ENCODE results near the gene HK1. TPM values are rescaled to one million over a fixed set of nuclear protein-coding genes. Genes with fewer than 3 reads are reported as not detected.
"Not testable (repeated sequence)": the region's sequence is repeated elsewhere in the genome, so short reads cannot be mapped to it uniquely, and the experiment has no call there.

Gene HK1
- total RNA-seq, 1 experiment from 2014 or later = 35.2 TPM

- Histone ChIP-seq H3K9me3 (replicated peaks) (no peaks in the 10 kb centered on the region), H3K27me3 (no peaks in the 10 kb centered on the region), H3K4me3 (no peak overlapping the region), H3K4me1 (no peaks in the 10 kb centered on the region), H3K36me3 (no peaks in the 10 kb centered on the region), H3K27ac (no peak overlapping the region)
- DNase-seq = peak in 1 of 2 experiments; percentile 10
Observed at GRCh38 chr10:69324583-69324982, 46.3 kb downstream of the HK1 start.

- H3K27me3 ChIP-seq; H3K9me3 ChIP-seq (replicated peaks); DNase-seq; H3K36me3 ChIP-seq; H3K4me1 ChIP-seq; H3K4me3 ChIP-seq; H3K27ac ChIP-seq: not testable (repeated sequence)
Observed at GRCh38 chr10:69325637-69326523, 47.6 kb downstream of the HK1 start.

GRCh38 chr10:69326692-69327091 is 48.4 kb downstream of the HK1 start:
- Histone ChIP-seq H3K27ac (no peak overlapping the region), H3K36me3 (no peaks in the 10 kb centered on the region), H3K27me3 (no peaks in the 10 kb centered on the region), H3K9me3 (replicated peaks) (no peaks in the 10 kb centered on the region), H3K4me3 (no peak overlapping the region), H3K4me1 (no peaks in the 10 kb centered on the region)
- no peak for DNase-seq

- no peak overlapping the region for H3K4me3 ChIP-seq
- H3K27me3 ChIP-seq = no peaks in the 10 kb centered on the region
- no peak for DNase-seq
- H3K9me3 ChIP-seq (replicated peaks) = no peaks in the 10 kb centered on the region
- H3K4me1 ChIP-seq = no peaks in the 10 kb centered on the region
- no peaks in the 10 kb centered on the region for H3K36me3 ChIP-seq
- H3K27ac ChIP-seq = no peak overlapping the region
Observed at GRCh38 chr10:69327463-69328379, 49.4 kb downstream of the HK1 start.

- Histone ChIP-seq H3K27ac (no peak overlapping the region), H3K4me3 (no peak overlapping the region), H3K36me3 (no peaks in the 10 kb centered on the region), H3K27me3 (no peaks in the 10 kb centered on the region), H3K4me1 (no peaks in the 10 kb centered on the region), H3K9me3 (replicated peaks) (no peaks in the 10 kb centered on the region)
- DNase-seq = no peak
Observed at GRCh38 chr10:69328380-69328735, 50.1 kb downstream of the HK1 start.

- not testable (repeated sequence) for H3K36me3 ChIP-seq; H3K27me3 ChIP-seq; H3K4me3 ChIP-seq; H3K9me3 ChIP-seq (replicated peaks); H3K4me1 ChIP-seq; DNase-seq; H3K27ac ChIP-seq
Observed at GRCh38 chr10:69328888-69329287, 50.6 kb downstream of the HK1 start.

GRCh38 chr10:69329721-69330178 is 51.5 kb downstream of the HK1 start:
- no peak for DNase-seq
- Histone ChIP-seq H3K27me3 (no peaks in the 10 kb centered on the region), H3K36me3 (no peaks in the 10 kb centered on the region), H3K4me1 (no peaks in the 10 kb centered on the region), H3K9me3 (replicated peaks) (no peaks in the 10 kb centered on the region), H3K4me3 (no peak overlapping the region), H3K27ac (no peak overlapping the region)

GRCh38 chr10:69331161-69331560 is 52.9 kb downstream of the HK1 start:
- Histone ChIP-seq H3K36me3 (no peaks in the 10 kb centered on the region), H3K27ac (no peak overlapping the region), H3K4me3 (no peak overlapping the region), H3K27me3 (no peaks in the 10 kb centered on the region), H3K4me1 (no peaks in the 10 kb centered on the region), H3K9me3 (replicated peaks) (no peaks in the 10 kb centered on the region)
- DNase-seq = no peak

GRCh38 chr10:69332278-69333010 is 54.1 kb downstream of the HK1 start:
- DNase-seq = no peak
- Histone ChIP-seq H3K4me3 (no peak overlapping the region), H3K9me3 (replicated peaks) (no peaks in the 10 kb centered on the region), H3K36me3 (no peaks in the 10 kb centered on the region), H3K4me1 (no peaks in the 10 kb centered on the region), H3K27me3 (no peaks in the 10 kb centered on the region), H3K27ac (no peak overlapping the region)

- no peak for DNase-seq
- no peak overlapping the region for H3K27ac ChIP-seq
- H3K4me1 ChIP-seq = no peaks in the 10 kb centered on the region
- H3K36me3 ChIP-seq = no peaks in the 10 kb centered on the region
- H3K9me3 ChIP-seq (replicated peaks) = no peaks in the 10 kb centered on the region
- no peak overlapping the region for H3K4me3 ChIP-seq
- no peaks in the 10 kb centered on the region for H3K27me3 ChIP-seq
Observed at GRCh38 chr10:69333205-69333604, 54.9 kb downstream of the HK1 start.

GRCh38 chr10:69333865-69334301 is 55.6 kb downstream of the HK1 start:
- H3K4me1 ChIP-seq, H3K36me3 ChIP-seq: not testable (repeated sequence)

GRCh38 chr10:69334302-69335062 is 56.2 kb downstream of the HK1 start:
- Histone ChIP-seq H3K4me3 (no peak overlapping the region), H3K9me3 (replicated peaks) (no peaks in the 10 kb centered on the region), H3K4me1 (no peaks in the 10 kb centered on the region), H3K36me3 (no peaks in the 10 kb centered on the region), H3K27me3 (no peaks in the 10 kb centered on the region), H3K27ac (no peak overlapping the region)
- no peak for DNase-seq

More at GRCh38 chr10:69333865-69334301, 55.6 kb downstream of the HK1 start:
- DNase-seq; H3K4me3 ChIP-seq; H3K27ac ChIP-seq; H3K27me3 ChIP-seq; H3K9me3 ChIP-seq (replicated peaks): not testable (repeated sequence)

- Histone ChIP-seq H3K4me1 (no peaks in the 10 kb centered on the region), H3K27ac (no peak overlapping the region)
Observed at GRCh38 chr10:69335063-69335587, 56.8 kb downstream of the HK1 start.

GRCh38 chr10:69335613-69336012 is 57.3 kb downstream of the HK1 start:
- no peak for DNase-seq
- no peaks in the 10 kb centered on the region for H3K27me3 ChIP-seq
- no peaks in the 10 kb centered on the region for H3K9me3 ChIP-seq (replicated peaks)
- H3K27ac ChIP-seq = no peak overlapping the region
- H3K4me1 ChIP-seq = no peaks in the 10 kb centered on the region
- no peak overlapping the region for H3K4me3 ChIP-seq
- H3K36me3 ChIP-seq = no peaks in the 10 kb centered on the region

More at GRCh38 chr10:69335063-69335587, 56.8 kb downstream of the HK1 start:
- DNase-seq = no peak
- no peaks in the 10 kb centered on the region for H3K36me3 ChIP-seq
- no peaks in the 10 kb centered on the region for H3K9me3 ChIP-seq (replicated peaks)
- no peaks in the 10 kb centered on the region for H3K27me3 ChIP-seq
- H3K4me3 ChIP-seq = no peak overlapping the region

Measured in SJCRH30 (cell line).